Upper lobe of right lung (tissue), 1 donor: Measurements from ENCODE around the gene YBX1. TPM values are rescaled to one million over a fixed set of nuclear protein-coding genes. Genes with fewer than 3 reads are reported as not detected.

Source experiments
- ATAC-seq: fragments of 200-7000 bp; cut with Tn5 transposase; one replicate; pipeline ENCODE4 v1.9.1; 2020; ENCODE audit warnings: mild to moderate bottlenecking, moderate library complexity
- DNase-seq: peaks from one replicate; pipeline ENCODE4 v3.0.0-alpha.2; 2020
- H3K27ac ChIP-seq: fragments of 200-600 bp; one replicate; pipeline ENCODE4 v1.8.0; 2022
- H3K27me3 ChIP-seq: fragments of 200-600 bp; one replicate; pipeline ENCODE4 v1.8.0; 2022; ENCODE audit warnings: mild to moderate bottlenecking
- H3K36me3 ChIP-seq: fragments of 200-600 bp; one replicate; pipeline ENCODE4 v1.8.0; 2022
- H3K4me1 ChIP-seq: fragments of 200-600 bp; one replicate; pipeline ENCODE4 v1.8.0; 2022
- H3K4me3 ChIP-seq: fragments of 200-600 bp; one replicate; pipeline ENCODE4 v1.8.0; 2022; ENCODE audit warnings: mild to moderate bottlenecking
- H3K9me3 ChIP-seq: fragments of 200-600 bp; one replicate; pipeline ENCODE4 v1.8.0; 2022
- CTCF ChIP-seq: fragments of 200-600 bp; IDR thresholded peaks from one replicate; pipeline ENCODE4 v1.8.0; 2022; ENCODE audit warnings: antibody characterized with exemption
- intact Hi-C: fragments of 100-400 bp; cut with DNase I; formaldehyde crosslinking; loops from one replicate; pipeline ENCODE4 v1.11.0; 2022
- total RNA-seq: library from RNA; stranded (reverse); fragmentation: NEBNext Ultra II Directional; extraction: Animal tissue kit (Norgen Biotek cat#: 25700); gene quantifications from one replicate; pipeline ENCODE4 v1.2.1, GENCODE V29; 2021
- donor health status: DM: no; HTN: yes; CAD: no; lungs with severe emphysema.

Gene YBX1
- total RNA-seq, 1 donor from 2014 or later = 478 TPM

DNA sequence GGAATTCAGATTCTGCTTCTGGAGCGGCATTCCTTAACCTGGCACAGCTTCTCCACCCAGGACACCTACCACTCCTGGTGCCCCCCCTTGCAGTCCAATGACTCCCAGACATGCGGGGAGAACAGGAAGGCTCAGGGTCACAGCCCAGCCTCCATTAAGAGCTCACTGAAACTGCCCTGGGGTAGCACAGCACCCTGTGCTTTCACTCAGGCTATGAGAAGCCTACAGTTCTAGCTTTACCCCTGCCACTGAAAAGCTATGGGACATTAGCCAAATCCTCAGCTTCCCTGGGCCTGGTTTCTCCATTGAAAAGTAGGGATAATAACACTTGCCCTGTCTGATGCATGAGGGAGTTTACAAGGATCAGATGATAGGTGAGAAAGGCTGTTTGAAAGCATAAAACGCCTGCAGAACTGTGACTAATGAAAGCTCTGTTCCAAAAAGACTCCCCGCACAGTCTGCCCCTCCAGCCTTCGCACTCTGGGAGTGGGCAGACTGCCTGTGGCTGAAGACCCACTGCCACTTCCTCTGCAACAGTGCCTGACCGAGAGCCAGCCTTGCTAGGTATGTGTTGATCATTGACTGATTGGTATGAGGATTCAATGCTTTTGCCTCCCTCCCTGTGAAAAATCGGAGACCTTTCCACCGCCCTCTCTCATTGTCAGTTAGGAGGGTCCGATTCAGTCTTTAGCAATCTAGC is 60.5 kb downstream of the YBX1 start:
- intact Hi-C loops = loop anchor here (10.0 kb wide), 1 partner anchor 148 kb away; no protein-coding TSS in a partner anchor
- Histone ChIP-seq H3K27ac (no peak overlapping the region), H3K9me3 (no peaks in the 10 kb centered on the region), H3K4me3 (no peak overlapping the region), H3K27me3 (no peaks in the 10 kb centered on the region), H3K4me1 (no peaks in the 10 kb centered on the region), H3K36me3 (peaks cover 13% of the 10 kb centered on the region)
- TF ChIP-seq CTCF = no peak
- ATAC-seq = no peak
- DNase-seq = no peak

GRCh38 chr1:42743317-42744147 is 61.3 kb downstream of the YBX1 start:
- H3K36me3 ChIP-seq = peaks cover 19% of the 10 kb centered on the region
- no peak for TF ChIP-seq CTCF
- no peaks in the 10 kb centered on the region for H3K9me3 ChIP-seq
- no peak overlapping the region for H3K27ac ChIP-seq
- no peaks in the 10 kb centered on the region for H3K4me1 ChIP-seq
- DNase-seq (no peak), ATAC-seq (no peak)
- no peaks in the 10 kb centered on the region for H3K27me3 ChIP-seq
- intact Hi-C loops = loop anchor here (10.0 kb wide), 1 partner anchor 149 kb away; no protein-coding TSS in a partner anchor
- no peak overlapping the region for H3K4me3 ChIP-seq

DNA sequence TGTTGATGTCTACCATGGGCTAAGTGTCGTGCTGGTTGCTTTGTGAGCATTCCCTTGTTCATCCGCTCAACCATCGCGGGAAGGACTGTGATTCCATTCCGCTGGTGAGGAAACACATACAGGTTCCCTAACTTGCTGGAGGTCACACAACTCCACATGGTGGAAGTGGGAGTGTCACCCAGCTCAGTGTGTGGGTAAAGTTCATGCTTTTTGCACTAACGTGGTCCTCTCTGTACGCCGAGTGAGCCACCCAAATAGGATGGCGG is 61.9 kb downstream of the YBX1 start:
- Histone ChIP-seq H3K4me1 (no peaks in the 10 kb centered on the region), H3K4me3 (no peak overlapping the region), H3K9me3 (no peaks in the 10 kb centered on the region), H3K36me3 (peaks cover 20% of the 10 kb centered on the region), H3K27me3 (no peaks in the 10 kb centered on the region), H3K27ac (no peak overlapping the region)
- DNase-seq (no peak), ATAC-seq (no peak)
- intact Hi-C loops = loop anchor here (10.0 kb wide), 1 partner anchor 149 kb away; no protein-coding TSS in a partner anchor
- no peak for TF ChIP-seq CTCF

DNA sequence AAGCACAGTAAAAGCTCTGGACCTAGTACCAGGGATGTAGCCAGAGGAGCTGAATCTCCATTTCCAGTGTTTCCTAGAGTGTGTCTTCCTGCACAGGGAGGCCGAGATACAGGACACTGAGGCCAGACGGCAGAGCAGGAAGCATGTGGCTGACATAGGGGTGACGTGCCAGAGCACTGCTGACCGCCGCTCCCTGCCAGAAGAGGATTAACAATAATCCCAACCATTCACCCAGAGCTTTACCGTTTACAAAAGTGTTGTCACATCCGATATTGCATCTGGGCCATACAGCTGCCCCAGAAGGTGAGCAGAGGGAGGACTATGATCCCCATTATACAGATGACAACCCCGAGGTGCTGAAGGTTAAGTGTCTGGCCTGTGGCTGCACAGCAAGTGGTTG is 63.6 kb downstream of the YBX1 start:
- Histone ChIP-seq H3K36me3 (peaks cover 33% of the 10 kb centered on the region), H3K27ac (no peak overlapping the region)
- no peak for TF ChIP-seq CTCF

DNA sequence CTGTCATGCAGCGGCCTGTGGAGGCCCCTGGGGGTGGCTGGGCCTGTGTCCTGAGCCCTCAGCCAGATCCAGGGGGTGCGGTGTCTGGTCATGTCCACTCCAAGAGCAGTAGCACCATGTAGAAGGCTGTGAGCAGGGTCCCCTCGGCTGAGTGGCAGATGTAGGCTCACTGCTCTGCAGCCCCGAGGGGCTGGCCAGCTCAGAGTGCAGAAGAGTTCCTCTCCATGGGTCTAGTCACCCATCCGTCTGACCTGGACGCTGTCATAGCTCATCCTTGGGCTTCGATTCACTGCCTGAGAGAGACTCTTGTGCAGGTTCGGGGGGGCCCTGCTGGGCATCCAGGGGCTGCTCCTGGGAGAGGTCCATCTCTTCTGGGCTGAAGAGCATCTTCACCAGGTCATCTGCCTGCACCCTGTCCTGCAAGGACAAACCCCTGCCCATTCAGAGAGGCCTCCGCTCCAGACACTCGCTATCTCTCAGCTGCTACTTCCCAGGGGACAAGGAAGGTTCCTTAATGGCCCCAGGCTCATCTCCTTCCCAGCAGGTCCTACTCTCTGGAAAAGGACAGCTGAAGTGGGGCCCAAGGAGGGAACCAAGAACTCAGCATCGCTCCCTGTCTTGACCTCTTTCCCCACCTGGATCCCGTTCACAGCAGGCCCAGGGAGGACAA is 64.4 kb downstream of the YBX1 start:
- peaks cover 35% of the 10 kb centered on the region for H3K36me3 ChIP-seq
- ATAC-seq (no peak), DNase-seq (no peak)
- intact Hi-C loops = loop anchor here (10.0 kb wide), 1 partner anchor 152 kb away; no protein-coding TSS in a partner anchor
- H3K4me1 ChIP-seq = no peaks in the 10 kb centered on the region
- H3K27ac ChIP-seq = no peak overlapping the region
- no peaks in the 10 kb centered on the region for H3K27me3 ChIP-seq
- no peak for TF ChIP-seq CTCF
- no peak overlapping the region for H3K4me3 ChIP-seq
- H3K9me3 ChIP-seq = no peaks in the 10 kb centered on the region

More for the DNA sequence above, 63.6 kb downstream of the YBX1 start:
- Histone ChIP-seq H3K9me3 (no peaks in the 10 kb centered on the region), H3K27me3 (no peaks in the 10 kb centered on the region), H3K4me3 (no peak overlapping the region), H3K4me1 (no peaks in the 10 kb centered on the region)
- intact Hi-C loops = loop anchor here (10.0 kb wide), 1 partner anchor 151 kb away; no protein-coding TSS in a partner anchor
- ATAC-seq (no peak), DNase-seq (no peak)
